Endothelial cell of umbilical vein (primary cell): Measurements from ENCODE around the gene BCAS3. TPM values are rescaled to one million over a fixed set of nuclear protein-coding genes. Genes with fewer than 3 reads are reported as not detected.

ENCODE experiments used
- BruUV-seq: library from RNA; stranded (reverse); fragments of 400-500 nt; replicated peaks from 2 replicates; lab custom pipeline; 2021; lab: Mats Ljungman, UMichigan
- CTCF ChIA-PET: fragments of 300-600, 350-600 bp; sonication (Branson Sonifier 250); formaldehyde crosslinking; loops from one replicate; lab custom pipeline; 2021; ENCODE audit warnings: antibody characterized with exemption, inconsistent platforms; lab: Charles Lee
- POLR2A ChIA-PET: fragments of 300-600, 350-600 bp; sonication (Branson Sonifier 250); formaldehyde crosslinking; loops from one replicate; lab custom pipeline; 2021; ENCODE audit warnings: antibody characterized with exemption, inconsistent platforms; lab: Charles Lee
- DNase-seq: peaks from one replicate; pipeline ENCODE4 v3.0.0-alpha.2; 2011; ENCODE audit warnings: low read depth, low spot score
- FAIRE-seq: peaks from 2 replicates; lab custom pipeline; 2011; peaks lifted over from hg19 to GRCh38; lab: Jason Lieb, UNC
- H2AFZ ChIP-seq: 2 replicates; pipeline ENCODE4 v1.6.0; 2012; ENCODE audit warnings: low read depth, low read length, control low read depth, inconsistent platforms
- H3K27ac ChIP-seq: 2 replicates; pipeline ENCODE4 v1.5.1; 2011; ENCODE audit warnings: low read depth, mild to moderate bottlenecking, control low read depth, low read length, moderate library complexity; ENCODE audit not compliant: insufficient read depth
- H3K27me3 ChIP-seq, 2 experiments: 2 replicates each; pipeline versions ENCODE4 v1.6.0 to v1.6.1; 2011; ENCODE audit warnings: low read length in 2 of 2, mixed read lengths in 1 of 2; ENCODE audit not compliant: control insufficient read depth in 2 of 2, insufficient read depth in 2 of 2
- H3K36me3 ChIP-seq, 2 experiments: 2 replicates in 1 of 2; 3 replicates in 1 of 2; pipeline ENCODE4 v1.5.1; 2011; ENCODE audit warnings: low read length in 2 of 2, mild to moderate bottlenecking in 1 of 2, moderate library complexity in 1 of 2; ENCODE audit not compliant: control insufficient read depth in 2 of 2, insufficient read depth in 2 of 2; ENCODE audit errors: extremely low read depth in 1 of 2
- H3K4me1 ChIP-seq: 3 replicates; pipeline ENCODE4 v1.5.1; 2011; ENCODE audit warnings: mild to moderate bottlenecking, low read length; ENCODE audit not compliant: control insufficient read depth, insufficient read depth; ENCODE audit errors: extremely low read depth
- H3K4me2 ChIP-seq: 2 replicates; pipeline ENCODE4 v1.6.1; 2011; ENCODE audit warnings: low read length, control low read depth, mixed read lengths; ENCODE audit not compliant: insufficient read depth
- H3K4me3 ChIP-seq, 3 experiments: fragments of 200-600 bp in 1 of 3; sonication (generic), shearing (Covaris generic) in 1 of 3; replicated peaks in 1 of 3; 2 replicates each; pipeline ENCODE4 v1.5.1; 2011 to 2016; ENCODE audit warnings: control low read depth in 3 of 3, low read length in 3 of 3, mild to moderate bottlenecking in 2 of 3, inconsistent platforms in 1 of 3, low read depth in 1 of 3, moderate library complexity in 1 of 3; ENCODE audit not compliant: insufficient read depth in 1 of 3
- H3K79me2 ChIP-seq: 2 replicates; pipeline ENCODE4 v1.6.0; 2012; ENCODE audit warnings: low read length, inconsistent platforms; ENCODE audit not compliant: control insufficient read depth, insufficient read depth
- H3K9ac ChIP-seq: replicated peaks from 2 replicates; pipeline ENCODE3; 2011; ENCODE audit warnings: low read length, control low read depth; ENCODE audit not compliant: insufficient read depth; ENCODE audit errors: extremely low read depth
- H3K9me1 ChIP-seq: replicated peaks from 3 replicates; pipeline ENCODE4 v1.6.0; 2011; ENCODE audit warnings: mild to moderate bottlenecking, low read length; ENCODE audit not compliant: control insufficient read depth, insufficient read depth; ENCODE audit errors: extremely low read depth
- H3K9me3 ChIP-seq: replicated peaks from 2 replicates; pipeline ENCODE4 v1.5.1; 2012; ENCODE audit warnings: low read length, inconsistent platforms; ENCODE audit not compliant: control insufficient read depth, insufficient read depth
- H4K20me1 ChIP-seq: replicated peaks from 2 replicates; pipeline ENCODE3; 2011; ENCODE audit warnings: mild to moderate bottlenecking, low read length; ENCODE audit not compliant: control insufficient read depth, insufficient read depth; ENCODE audit errors: extremely low read depth
- EZH2 ChIP-seq: IDR thresholded peaks from 2 replicates; pipeline ENCODE4 v1.6.1; 2012; ENCODE audit warnings: borderline replicate concordance, low read depth, mild to moderate bottlenecking, moderate library complexity, low read length, inconsistent platforms; ENCODE audit not compliant: severe bottlenecking
- FOS ChIP-seq: IDR thresholded peaks from 2 replicates; pipeline ENCODE4 v1.6.1; 2011; ENCODE audit warnings: mild to moderate bottlenecking, low read length, moderate library complexity, borderline replicate concordance; ENCODE audit not compliant: insufficient read depth
- GATA2 ChIP-seq: IDR thresholded peaks from 2 replicates; pipeline ENCODE4 v1.7.0; 2011; ENCODE audit warnings: low read depth, mild to moderate bottlenecking, moderate library complexity, mixed read lengths, low read length; ENCODE audit not compliant: insufficient read length, insufficient read depth
- JUN ChIP-seq: IDR thresholded peaks from 2 replicates; pipeline ENCODE4 v1.6.1; 2011; ENCODE audit warnings: borderline replicate concordance, low read depth; ENCODE audit not compliant: insufficient read length, insufficient read depth
- MYC ChIP-seq: IDR thresholded peaks from one replicate; pipeline ENCODE4 v1.6.1; 2011; ENCODE audit warnings: mild to moderate bottlenecking, low read depth, low read length
- POLR2A ChIP-seq: IDR thresholded peaks from 2 replicates; pipeline ENCODE4 v1.6.1; 2012; ENCODE audit warnings: low read depth, mild to moderate bottlenecking, control low read depth, low read length
- POLR2AphosphoS5 ChIP-seq: IDR thresholded peaks from 2 replicates; pipeline ENCODE4 v1.6.1; 2012; ENCODE audit warnings: low read depth, mild to moderate bottlenecking, control low read depth, low read length, moderate library complexity; ENCODE audit not compliant: insufficient read depth
- dilution Hi-C: fragments of 300-500 bp; cut with MboI; formaldehyde crosslinking; loops from one replicate; pipeline ENCODE4 v1.15.0; 2019; ENCODE audit warnings: low sequenced_read_pairs; ENCODE audit not compliant: extremely low pct_ligation_motif_present
- intact Hi-C: fragments of 100-400 bp; cut with micrococcal nuclease; formaldehyde crosslinking; loops from one replicate; pipeline ENCODE4 v1.10.0; 2022
- polyA plus RNA-seq, 4 experiments: library from polyadenylated mRNA; depleted of rRNA in 3 of 4; stranded (reverse) in 3 of 4; unstranded in 1 of 4; fragments of >200 nt; gene quantifications; 2 replicates each; pipeline versions ENCODE4 v1.2.1 to v1.2.3, GENCODE V29; 2011 to 2012; ENCODE audit warnings: missing spikeins in 1 of 4
- total RNA-seq: library from RNA; stranded (reverse); gene quantifications from 2 replicates; pipeline ENCODE4 v1.2.3, GENCODE V29; 2021
- TF ChIP-seq, protein P1 (sequence below), 2 donors: IDR thresholded peaks; 1 replicate in 1 of 2; 2 replicates in 1 of 2; pipeline ENCODE4 v1.5.1; 2011; ENCODE audit warnings: low read length in 2 of 2, mild to moderate bottlenecking in 2 of 2, moderate library complexity in 2 of 2, control low read depth in 1 of 2, inconsistent platforms in 1 of 2, low read depth in 1 of 2; ENCODE audit not compliant: insufficient read depth in 1 of 2; ENCODE audit errors: extremely low read depth in 1 of 2
- TF ChIP-seq, protein P2 (sequence below): IDR thresholded peaks from 2 replicates; pipeline ENCODE4 v1.6.1; 2011; ENCODE audit not compliant: insufficient read depth, insufficient read length

BCAS3 gene
- total and polyA plus RNA-seq, 2 donors (not counting 3 experiments of a cell fraction or from before 2014, with no cell fraction given) = 8.2 to 16.0 TPM

GRCh38 chr17:61335845-61336655 lies 658.4 kb downstream of the BCAS3 start:
- peak; percentile 20 for DNase-seq
- H4K20me1 ChIP-seq = no peaks in the 10 kb centered on the region
- no peak overlapping the region for H3K27ac ChIP-seq
- H3K9me3 ChIP-seq = no peaks in the 10 kb centered on the region
- H3K4me3 ChIP-seq = no peak overlapping the region
- no peak overlapping the region for H3K4me2 ChIP-seq
- H3K9ac ChIP-seq = no peak overlapping the region
- POLR2A ChIA-PET = no interaction called here
- intact Hi-C loops = no loop called here
- peak; percentile 62 for FAIRE-seq
- TF ChIP-seq GATA2 (peak; percentile 38), JUN (no peak), FOS (no peak), POLR2A (no peak), MYC (no peak), EZH2 (no peak), POLR2AphosphoS5 (peak; percentile 42)
- TF ChIP-seq, protein P1, sequence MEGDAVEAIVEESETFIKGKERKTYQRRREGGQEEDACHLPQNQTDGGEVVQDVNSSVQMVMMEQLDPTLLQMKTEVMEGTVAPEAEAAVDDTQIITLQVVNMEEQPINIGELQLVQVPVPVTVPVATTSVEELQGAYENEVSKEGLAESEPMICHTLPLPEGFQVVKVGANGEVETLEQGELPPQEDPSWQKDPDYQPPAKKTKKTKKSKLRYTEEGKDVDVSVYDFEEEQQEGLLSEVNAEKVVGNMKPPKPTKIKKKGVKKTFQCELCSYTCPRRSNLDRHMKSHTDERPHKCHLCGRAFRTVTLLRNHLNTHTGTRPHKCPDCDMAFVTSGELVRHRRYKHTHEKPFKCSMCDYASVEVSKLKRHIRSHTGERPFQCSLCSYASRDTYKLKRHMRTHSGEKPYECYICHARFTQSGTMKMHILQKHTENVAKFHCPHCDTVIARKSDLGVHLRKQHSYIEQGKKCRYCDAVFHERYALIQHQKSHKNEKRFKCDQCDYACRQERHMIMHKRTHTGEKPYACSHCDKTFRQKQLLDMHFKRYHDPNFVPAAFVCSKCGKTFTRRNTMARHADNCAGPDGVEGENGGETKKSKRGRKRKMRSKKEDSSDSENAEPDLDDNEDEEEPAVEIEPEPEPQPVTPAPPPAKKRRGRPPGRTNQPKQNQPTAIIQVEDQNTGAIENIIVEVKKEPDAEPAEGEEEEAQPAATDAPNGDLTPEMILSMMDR (IDR thresholded peaks at IDR 0.05; ENCODE audit: extremely low read depth in 1 of 2, insufficient read depth in 1 of 2, low read depth in 1 of 2, low read length in 2 of 2) = no peak
- TF ChIP-seq, protein P2, sequence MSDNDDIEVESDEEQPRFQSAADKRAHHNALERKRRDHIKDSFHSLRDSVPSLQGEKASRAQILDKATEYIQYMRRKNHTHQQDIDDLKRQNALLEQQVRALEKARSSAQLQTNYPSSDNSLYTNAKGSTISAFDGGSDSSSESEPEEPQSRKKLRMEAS = no peak
- CTCF ChIA-PET = interaction anchor here (1.3 to 2.6 kb wide), 3 partner anchors 9 to 15 kb away, joined by 4 to 12 read pairs (median 4); no protein-coding TSS in a partner anchor
- no peaks in the 10 kb centered on the region for H3K9me1 ChIP-seq
- dilution Hi-C loops = no loop called here
- H3K27me3 ChIP-seq = peaks cover 4 to 25% of the 10 kb centered on the region in 2 experiments
- H2AFZ ChIP-seq = no peak overlapping the region
- BruUV-seq = no TSS peak
- H3K4me1 ChIP-seq = peaks cover 7% of the 10 kb centered on the region
- H3K36me3 ChIP-seq = no peaks in the 10 kb centered on the region
- no peaks in the 10 kb centered on the region for H3K79me2 ChIP-seq
